ENCODE measurements around the gene PLCE1. TPM values are rescaled to one million over a fixed set of nuclear protein-coding genes. Genes with fewer than 3 reads are reported as not detected.

Gene PLCE1
- total and polyA plus RNA-seq, 10 of the 15 experiments (the other 5 are each of a cell fraction or from before 2014, with no cell fraction given) = under 0.01 to 1.2 (median 0.03) TPM

GRCh38 chr10:94042834-94043175 is 49.1 kb downstream of the PLCE1 start:
- Histone ChIP-seq H3K9ac (ENCODE audit: control insufficient read depth, insufficient read depth, low read length) (no peak overlapping the region), H3K4me3 (no peak overlapping the region), H3K36me3 (ENCODE audit: control insufficient read depth in 2 of 2, insufficient read depth in 2 of 2, low read length in 1 of 2) (no peaks in the 10 kb centered on the region), H3K79me2 (ENCODE audit: control insufficient read depth, insufficient read depth, low read length) (no peaks in the 10 kb centered on the region), H3K4me2 (ENCODE audit: control insufficient read depth, insufficient read depth) (no peak overlapping the region), H3K9me3 (replicated peaks; ENCODE audit: control insufficient read depth, insufficient read depth, low read length) (no peaks in the 10 kb centered on the region), H2AFZ (ENCODE audit: control insufficient read depth, low read depth, low read length) (no peak overlapping the region), H3K27ac (ENCODE audit: control insufficient read depth, insufficient read depth) (no peak overlapping the region), H3K27me3 (replicated peaks in 1 of 2; ENCODE audit: control insufficient read depth in 2 of 2, insufficient read depth in 2 of 2, low read length in 1 of 2) (no peaks in the 10 kb centered on the region), H3K4me1 (ENCODE audit: control insufficient read depth, insufficient read depth, low read length) (no peaks in the 10 kb centered on the region), H4K20me1 (ENCODE audit: control insufficient read depth, insufficient read depth) (no peaks in the 10 kb centered on the region)
- ChIA-PET POLR2A (no interaction called here), RAD21 (ENCODE audit: unreplicated experiment) (no interaction called here), CTCF (no interaction called here), SMC1A (ENCODE audit: uncharacterized antibody, unreplicated experiment) (interaction anchor here (0.8 kb wide), 1 partner anchor 40 kb away, joined by 3 read pairs; no protein-coding TSS in a partner anchor)
- FAIRE-seq (no peak), ATAC-seq (no peak), DNase-seq (ENCODE audit: low read depth, low spot score) (no peak)
- TF ChIP-seq NFYB (IDR thresholded peaks at IDR 0.05; ENCODE audit: insufficient read depth, low read depth, low read length) (no peak), SUPT20H (IDR thresholded peaks at IDR 0.05; ENCODE audit: borderline replicate concordance, control insufficient read depth, low read depth, low read length) (no peak), HDAC2 (IDR thresholded peaks at IDR 0.05) (no peak), SMAD1 (IDR thresholded peaks at IDR 0.05; ENCODE audit: low read depth, partially characterized antibody) (no peak), MLLT1 (IDR thresholded peaks at IDR 0.05) (no peak), PKNOX1 (IDR thresholded peaks at IDR 0.05) (no peak), FOXK2 (IDR thresholded peaks at IDR 0.05) (no peak), YY1 (IDR thresholded peaks at IDR 0.05; ENCODE audit: low read depth, low read length) (no peak)
- no TSS peak for BruUV-seq (replicated peaks)
- 67% methylated on average over 4 of the region's 4 CpGs for WGBS (ENCODE audit: insufficient coverage, insufficient replicate concordance, low lambda C conversion rate, missing lambda C conversion rate)
- in situ Hi-C loops (cut with MboI) (no loop called here), intact Hi-C loops (cut with micrococcal nuclease; ENCODE audit: unreplicated experiment) (no loop called here)

Other genes starting within 250 kb of the PLCE1 start
- gene LGI1, start 236.0 kb upstream of the PLCE1 start, total RNA-seq (2014; rRNA removed) = not detected in 2 replicates
- gene LGI1, start 236.0 kb upstream of the PLCE1 start, total RNA-seq (2014; rRNA removed; fragmentation: Illumina TruSeq; extraction: Trizol) = not detected in 2 replicates
- not detected in 2 replicates for gene LGI1, start 236.0 kb upstream of the PLCE1 start, total RNA-seq (2021)
- gene LGI1, start 236.0 kb upstream of the PLCE1 start, polyA plus RNA-seq (2011; rRNA removed) = 0.04 TPM in 1 of 2 replicates, not detected in the other
- not detected in 2 replicates for gene LGI1, start 236.0 kb upstream of the PLCE1 start, polyA plus RNA-seq (2014; fragmentation: Illumina TruSeq; extraction: Trizol)
- not detected for gene LGI1, start 236.0 kb upstream of the PLCE1 start, polyA plus RNA-seq (2014; fragmentation: Nextera tagmentation; extraction: Ambion mirVana)
- not detected in 2 replicates for gene LGI1, start 236.0 kb upstream of the PLCE1 start, polyA plus RNA-seq (2014; rRNA removed)
- gene LGI1, start 236.0 kb upstream of the PLCE1 start, polyA plus RNA-seq (2016; fragmentation: Nextera tagmentation; extraction: Ambion mirVana) = not detected
- 7.1 and 7.2 TPM in 2 replicates for gene SLC35G1, start 100.0 kb upstream of the PLCE1 start, total RNA-seq (2014; rRNA removed)
- 6.3 and 6.6 TPM in 2 replicates for gene SLC35G1, start 100.0 kb upstream of the PLCE1 start, total RNA-seq (2014; rRNA removed; fragmentation: Illumina TruSeq; extraction: Trizol)
- gene SLC35G1, start 100.0 kb upstream of the PLCE1 start, total RNA-seq (2021) = 6.2 and 6.6 TPM in 2 replicates
- gene SLC35G1, start 100.0 kb upstream of the PLCE1 start, polyA plus RNA-seq (2011; rRNA removed) = 8.8 and 10.7 TPM in 2 replicates
- gene SLC35G1, start 100.0 kb upstream of the PLCE1 start, polyA plus RNA-seq (2014; fragmentation: Illumina TruSeq; extraction: Trizol) = 7.0 and 10.7 TPM in 2 replicates
- gene SLC35G1, start 100.0 kb upstream of the PLCE1 start, polyA plus RNA-seq (2014; fragmentation: Nextera tagmentation; extraction: Ambion mirVana) = 1 to 10 TPM; 1.7 to 2.7 TPM
- gene SLC35G1, start 100.0 kb upstream of the PLCE1 start, polyA plus RNA-seq (2014; rRNA removed) = 5.8 and 6.6 TPM in 2 replicates
- gene SLC35G1, start 100.0 kb upstream of the PLCE1 start, polyA plus RNA-seq (2016; fragmentation: Nextera tagmentation; extraction: Ambion mirVana) = 1 to 10 TPM; 6.8 to 7.4 TPM

Measured in GM12878 (cell line).